ENCODE measurements around the gene ZKSCAN5. TPM values are rescaled to one million over a fixed set of nuclear protein-coding genes. Genes with fewer than 3 reads are reported as not detected.

ZKSCAN5 gene
- total and polyA plus RNA-seq, 2 of the 8 experiments (the other 6 are each of a cell fraction or from before 2014, with no cell fraction given) = 5.3 to 13.5 TPM

DNA sequence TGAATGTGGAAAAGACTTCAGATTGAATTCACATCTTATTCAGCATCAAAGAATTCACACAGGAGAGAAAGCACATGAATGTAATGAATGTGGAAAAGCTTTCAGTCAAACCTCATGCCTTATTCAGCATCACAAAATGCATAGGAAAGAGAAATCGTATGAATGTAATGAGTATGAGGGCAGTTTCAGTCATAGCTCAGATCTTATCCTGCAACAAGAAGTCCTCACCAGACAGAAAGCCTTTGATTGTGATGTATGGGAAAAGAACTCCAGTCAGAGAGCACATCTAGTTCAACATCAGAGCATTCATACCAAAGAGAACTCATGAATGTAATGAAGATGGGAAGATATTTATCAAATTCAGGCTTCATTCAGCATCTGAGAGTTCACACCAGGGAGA is 68.8 kb downstream of the ZKSCAN5 start:
- Histone ChIP-seq H2BK15ac (ENCODE audit: low read length) (no peak overlapping the region), H3K27me3 (replicated peaks in 1 of 4; ENCODE audit: control insufficient read depth in 3 of 4, extremely low read depth in 1 of 4, insufficient read depth in 3 of 4, low read length in 3 of 4) (no peaks in the 10 kb centered on the region), H4K20me1 (replicated peaks in 1 of 2; ENCODE audit: control insufficient read depth in 1 of 2, insufficient read depth in 2 of 2, low read length in 2 of 2) (peaks cover 0 to 2% of the 10 kb centered on the region in 2 experiments), H2BK5ac (ENCODE audit: low read depth, low read length) (no peak overlapping the region), H2BK20ac (ENCODE audit: low read length) (no peak overlapping the region), H4K5ac (ENCODE audit: insufficient read length, low read depth, low read length) (no peak overlapping the region), H3K4me1 (replicated peaks in 1 of 4; ENCODE audit: control insufficient read depth in 3 of 4, insufficient read depth in 4 of 4, low read length in 3 of 4) (peaks cover 0 to 6% (median 2%) of the 10 kb centered on the region in 4 experiments; a peak in 1 of 7 replicates), H2BK12ac (ENCODE audit: low read depth, low read length) (no peak overlapping the region), H4K91ac (replicated peaks; ENCODE audit: insufficient read length, low read length) (no peak overlapping the region), H3K4me3 (ENCODE audit: extremely low read depth in 1 of 4, insufficient read depth in 2 of 4, low read depth in 3 of 4, low read length in 4 of 4) (no peak overlapping the region), H3K4ac (replicated peaks; ENCODE audit: insufficient read length, low read depth, low read length) (no peak overlapping the region), H2BK120ac (replicated peaks; ENCODE audit: low read depth, low read length) (no peak overlapping the region), H3K23ac (ENCODE audit: insufficient read length) (no peak overlapping the region), H3K18ac (ENCODE audit: extremely low read depth, low read length) (no peak overlapping the region), H3K56ac (replicated peaks; ENCODE audit: insufficient read length, low read depth, low read length) (no peak overlapping the region), H4K8ac (ENCODE audit: extremely low read depth, insufficient read depth, low read length) (no peak overlapping the region), H3K9me3 (ENCODE audit: insufficient read depth in 2 of 2, low read depth in 1 of 2, low read length in 1 of 2) (no peaks in the 10 kb centered on the region), H3K79me2 (ENCODE audit: control insufficient read depth in 1 of 2, insufficient read depth in 2 of 2, low read length in 2 of 2) (peaks cover 0 to 4% of the 10 kb centered on the region in 2 experiments; a peak in 1 of 4 replicates), H2AFZ (ENCODE audit: low read length) (no peak overlapping the region), H3K36me3 (ENCODE audit: control insufficient read depth in 2 of 4, insufficient read depth in 4 of 4, low read length in 3 of 4) (peaks cover 2 to 39% (median 20%) of the 10 kb centered on the region in 4 experiments; a peak in 7 of 8 replicates), H2AK5ac (ENCODE audit: low read depth, low read length) (no peak overlapping the region), H3K23me2 (ENCODE audit: low read depth, low read length) (no peaks in the 10 kb centered on the region), H3K9ac (replicated peaks in 1 of 4; ENCODE audit: extremely low read depth in 1 of 4, low read depth in 3 of 4, low read length in 3 of 4) (no peak overlapping the region), H3K27ac (ENCODE audit: low read depth, low read length) (no peak overlapping the region), H3K79me1 (ENCODE audit: low read depth, low read length) (no peaks in the 10 kb centered on the region), H3K14ac (ENCODE audit: insufficient read length) (no peak overlapping the region), H3K4me2 (ENCODE audit: insufficient read depth in 1 of 2, low read depth in 2 of 2, low read length in 2 of 2) (no peak overlapping the region)
- ChIA-PET CTCF (ENCODE audit: partially characterized antibody) (interaction anchor here (1.4 kb wide), 1 partner anchor 32 kb away, joined by 3 read pairs; no protein-coding TSS in a partner anchor), POLR2A (ENCODE audit: partially characterized antibody) (interaction anchor here (0.9 to 2.4 kb wide), 3 partner anchors 10 to 43 kb away, joined by 3 to 9 read pairs (median 4); partner anchors contain the start of gene ZSCAN25)
- WGBS, 2 experiments (ENCODE audit: extremely low coverage in 1 of 2, insufficient coverage in 1 of 2, insufficient read length in 1 of 2, insufficient replicate concordance in 2 of 2, low coverage in 1 of 2, low lambda C conversion rate in 2 of 2, missing lambda C conversion rate in 1 of 2) = 82% methylated on average over 1 of the region's 1 CpG; no CpG with 5 or more reads in 1 of the 2 experiments
- no peak for FAIRE-seq
- DNase-seq (ENCODE audit: low read depth in 1 of 2, low spot score in 2 of 2) = no peak
- TF ChIP-seq SIX5 (IDR thresholded peaks at IDR 0.05; ENCODE audit: low read depth, low read length) (no peak), KDM5A (IDR thresholded peaks at IDR 0.05; ENCODE audit: low read length) (no peak), CEBPB (IDR thresholded peaks at IDR 0.05; ENCODE audit: low read depth, low read length) (no peak), POLR2AphosphoS5 (IDR thresholded peaks at IDR 0.05; ENCODE audit: low read depth, low read length) (no peak), RAD21 (IDR thresholded peaks at IDR 0.05 in 1 of 2, conservative IDR thresholded peaks at IDR 0.05 in 1 of 2; ENCODE audit: low read depth in 2 of 2, low read length in 2 of 2) (no peak), SIN3A (conservative IDR thresholded peaks at IDR 0.05 in 1 of 2, IDR thresholded peaks at IDR 0.05 in 1 of 2; ENCODE audit: low read depth in 1 of 2, low read length in 2 of 2) (no peak), RBBP5 (IDR thresholded peaks at IDR 0.05; ENCODE audit: borderline replicate concordance, low read depth, low read length) (no peak), TEAD4 (IDR thresholded peaks at IDR 0.05; ENCODE audit: low read depth, low read length) (no peak), SP4 (IDR thresholded peaks at IDR 0.05; ENCODE audit: low read length) (no peak), SRF (IDR thresholded peaks at IDR 0.05; ENCODE audit: low read depth, low read length) (no peak), YY1 (IDR thresholded peaks at IDR 0.05; ENCODE audit: low read depth, low read length) (no peak)
- TF ChIP-seq, protein P1, sequence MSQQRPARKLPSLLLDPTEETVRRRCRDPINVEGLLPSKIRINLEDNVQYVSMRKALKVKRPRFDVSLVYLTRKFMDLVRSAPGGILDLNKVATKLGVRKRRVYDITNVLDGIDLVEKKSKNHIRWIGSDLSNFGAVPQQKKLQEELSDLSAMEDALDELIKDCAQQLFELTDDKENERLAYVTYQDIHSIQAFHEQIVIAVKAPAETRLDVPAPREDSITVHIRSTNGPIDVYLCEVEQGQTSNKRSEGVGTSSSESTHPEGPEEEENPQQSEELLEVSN (IDR thresholded peaks at IDR 0.05) = no peak
- TF ChIP-seq, protein P2, sequence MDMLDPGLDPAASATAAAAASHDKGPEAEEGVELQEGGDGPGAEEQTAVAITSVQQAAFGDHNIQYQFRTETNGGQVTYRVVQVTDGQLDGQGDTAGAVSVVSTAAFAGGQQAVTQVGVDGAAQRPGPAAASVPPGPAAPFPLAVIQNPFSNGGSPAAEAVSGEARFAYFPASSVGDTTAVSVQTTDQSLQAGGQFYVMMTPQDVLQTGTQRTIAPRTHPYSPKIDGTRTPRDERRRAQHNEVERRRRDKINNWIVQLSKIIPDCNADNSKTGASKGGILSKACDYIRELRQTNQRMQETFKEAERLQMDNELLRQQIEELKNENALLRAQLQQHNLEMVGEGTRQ (IDR thresholded peaks at IDR 0.05; ENCODE audit: low read length) = no peak
